NCI-H128 (cell line): ENCODE data around the gene SLC6A14.

Source experiments
- DNase-seq: peaks from one replicate; lab custom pipeline; 2025; ENCODE audit not compliant: unreplicated experiment; lab: John Stamatoyannopoulos, UW

The SLC6A14 gene

GRCh38 chrX:116436358-116436816 lies at the start of gene SLC6A14:
Gene SLC6A14 (plus strand): TSS chrX:116436606. CDS start chrX:116436710, 104 bp downstream.
- DNase-seq = no peak

GRCh38 chrX:116395752-116396151 lies 40.7 kb upstream of the SLC6A14 start:
- DNase-seq = no peak

- no peak for DNase-seq
Measured at GRCh38 chrX:116399681-116400080, 36.7 kb upstream of the SLC6A14 start.

- DNase-seq = no peak
Measured at GRCh38 chrX:116409219-116409618, 27.2 kb upstream of the SLC6A14 start.

GRCh38 chrX:116413273-116413672 lies 23.1 kb upstream of the SLC6A14 start:
- no peak for DNase-seq

GRCh38 chrX:116417214-116417613 lies 19.2 kb upstream of the SLC6A14 start:
- no peak for DNase-seq

GRCh38 chrX:116417968-116418367 lies 18.4 kb upstream of the SLC6A14 start:
- DNase-seq = no peak

GRCh38 chrX:116427978-116428377 lies 8.4 kb upstream of the SLC6A14 start:
- DNase-seq = no peak

- DNase-seq = no peak
Measured at GRCh38 chrX:116435597-116435996, 809 bp upstream of the SLC6A14 start.

- no peak for DNase-seq
Measured at GRCh38 chrX:116449156-116449555, 12.8 kb downstream of the SLC6A14 start.

GRCh38 chrX:116462822-116463221 lies 26.4 kb downstream of the SLC6A14 start, which contains the start of gene CT83:
Gene CT83 (minus strand): TSS chrX:116462976. CDS start chrX:116462856, 120 bp downstream.
- no peak for DNase-seq

GRCh38 chrX:116480059-116480458 lies 43.7 kb downstream of the SLC6A14 start:
- DNase-seq = no peak

- DNase-seq = no peak
Measured at GRCh38 chrX:116490104-116490503, 53.7 kb downstream of the SLC6A14 start.

GRCh38 chrX:116493271-116493670 lies 56.9 kb downstream of the SLC6A14 start:
- no peak for DNase-seq

GRCh38 chrX:116499780-116500179 lies 63.4 kb downstream of the SLC6A14 start:
- no peak for DNase-seq
